HCT116 (cell line): ENCODE data around the gene RIOK2. TPM values are rescaled to one million over a fixed set of nuclear protein-coding genes. Genes with fewer than 3 reads are reported as not detected.
"Not testable (repeated sequence)": the region's sequence is repeated elsewhere in the genome, so short reads cannot be mapped to it uniquely, and the experiment has no call there.

Experiments used
- ATAC-seq: fragments of 200-7000 bp; cut with Tn5 transposase; 2 replicates; pipeline ENCODE4 v1.9.1; 2020; ENCODE audit warnings: mild to moderate bottlenecking, moderate library complexity
- BruUV-seq: library from RNA; stranded (reverse); fragments of 400-500 nt; replicated peaks from 2 replicates; lab custom pipeline; 2021; lab: Mats Ljungman, UMichigan
- CTCF ChIA-PET: fragments of 300-600 bp; sonication (Branson Sonifier 250); formaldehyde crosslinking; loops from one replicate; lab custom pipeline; 2021; ENCODE audit warnings: antibody characterized with exemption; lab: Charles Lee
- POLR2A ChIA-PET: fragments of 300-600, 350-600 bp; sonication (Branson Sonifier 250); formaldehyde crosslinking; loops from one replicate; lab custom pipeline; 2021; ENCODE audit warnings: antibody characterized with exemption; lab: Charles Lee
- RAD21 ChIA-PET, 2 experiments: fragments of 300-600 bp; sonication (Branson Sonifier 250); formaldehyde crosslinking; loops; one replicate each; lab custom pipeline; 2023; ENCODE audit warnings: low total read pairs in 2 of 2; ENCODE audit not compliant: uncharacterized antibody in 2 of 2, unreplicated experiment in 2 of 2, low non-redundant PET in 1 of 2; lab: Charles Lee
- DNase-seq: peaks from one replicate; pipeline ENCODE4 v3.0.0-alpha.2; 2010; ENCODE audit warnings: low read depth, low spot score
- H2AFZ ChIP-seq: fragments of 200-600 bp; shearing (Covaris generic), sonication (generic); 2 replicates; pipeline ENCODE4 v1.6.1; 2017; ENCODE audit warnings: low read depth, mixed run types, mixed read lengths, antibody characterized with exemption, low read length; ENCODE audit not compliant: poor library complexity, severe bottlenecking
- H3K27ac ChIP-seq: 2 replicates; pipeline ENCODE4 v1.5.1; 2012; ENCODE audit warnings: low read depth, low read length
- H3K27me3 ChIP-seq: fragments of 200-600 bp; sonication (generic); 2 replicates; pipeline ENCODE4 v1.6.1; 2016; ENCODE audit warnings: mixed run types, low read length, mixed read lengths; ENCODE audit not compliant: insufficient read depth
- H3K36me3 ChIP-seq, 2 experiments: fragments of 200-500 bp in 1 of 2; fragments of 200-600 bp in 1 of 2; sonication (Bioruptor generic) in 1 of 2; sonication (generic) in 1 of 2; 2 replicates each; pipeline versions ENCODE4 v1.5.1 to v1.6.1; 2014 to 2016; ENCODE audit warnings: low read length in 2 of 2, inconsistent platforms in 1 of 2, mixed read lengths in 1 of 2, mixed run types in 1 of 2; ENCODE audit not compliant: insufficient read depth in 2 of 2, control insufficient read depth in 1 of 2
- H3K4me1 ChIP-seq, 2 experiments: fragments of 200-600 bp in 1 of 2; sonication (generic) in 1 of 2; 2 replicates each; pipeline versions ENCODE4 v1.5.1 to v1.6.1; 2012 to 2017; ENCODE audit warnings: low read length in 2 of 2, inconsistent platforms in 1 of 2, mild to moderate bottlenecking in 1 of 2, mixed read lengths in 1 of 2, mixed run types in 1 of 2, moderate library complexity in 1 of 2; ENCODE audit not compliant: insufficient read depth in 2 of 2, control insufficient read depth in 1 of 2
- H3K4me2 ChIP-seq: fragments of 200-600 bp; sonication (generic); 2 replicates; pipeline ENCODE4 v1.6.1; 2017; ENCODE audit warnings: mixed run types, low read length, mixed read lengths
- H3K4me3 ChIP-seq, 2 experiments: fragments of 200-600 bp in 1 of 2; sonication (generic) in 1 of 2; replicated peaks in 1 of 2; 2 replicates each; pipeline ENCODE4 v1.5.1; 2011 to 2016; ENCODE audit warnings: low read length in 2 of 2, control low read depth in 1 of 2, low read depth in 1 of 2, mild to moderate bottlenecking in 1 of 2, mixed read lengths in 1 of 2, mixed run types in 1 of 2
- H3K79me2 ChIP-seq: fragments of 200-600 bp; sonication (generic); 2 replicates; pipeline ENCODE4 v1.6.1; 2017; ENCODE audit warnings: mild to moderate bottlenecking, mixed run types, low read length, moderate library complexity, mixed read lengths; ENCODE audit not compliant: insufficient read depth
- H3K9ac ChIP-seq: fragments of 200-600 bp; sonication (generic); 2 replicates; pipeline ENCODE4 v1.6.1; 2016; ENCODE audit warnings: low read length, mixed read lengths
- H3K9me2 ChIP-seq: fragments of 200-600 bp; sonication (generic), shearing (Covaris generic); 2 replicates; pipeline ENCODE4 v1.6.1; 2017; ENCODE audit warnings: mixed run types, mild to moderate bottlenecking, moderate library complexity; ENCODE audit not compliant: insufficient read depth
- H3K9me3 ChIP-seq, 2 experiments: fragments of 200-500 bp in 1 of 2; fragments of 200-600 bp in 1 of 2; sonication (Bioruptor generic) in 1 of 2; sonication (generic) in 1 of 2; 2 replicates each; pipeline ENCODE4 v1.6.1; 2014 to 2017; ENCODE audit warnings: low read length in 2 of 2, mixed read lengths in 2 of 2, inconsistent platforms in 1 of 2, low read depth in 1 of 2, mild to moderate bottlenecking in 1 of 2, mixed run types in 1 of 2, moderate library complexity in 1 of 2; ENCODE audit not compliant: control insufficient read depth in 1 of 2, insufficient read depth in 1 of 2
- H4K20me1 ChIP-seq: fragments of 200-600 bp; sonication (generic), shearing (Covaris generic); 2 replicates; pipeline ENCODE4 v1.6.1; 2017; ENCODE audit warnings: mixed run types, mild to moderate bottlenecking, moderate library complexity; ENCODE audit not compliant: insufficient read depth
- ELF1 ChIP-seq: IDR thresholded peaks from 2 replicates; pipeline ENCODE4 v1.6.1; 2012; ENCODE audit warnings: low read depth, borderline replicate concordance
- EZH2phosphoT487 ChIP-seq: fragments of 200-600 bp; IDR thresholded peaks from 2 replicates; pipeline ENCODE4 v1.6.1; 2018; ENCODE audit warnings: antibody characterized with exemption, borderline replicate concordance
- FOSL1 ChIP-seq: IDR thresholded peaks from 2 replicates; pipeline ENCODE4 v1.6.1; 2012; ENCODE audit warnings: low read depth
- JUND ChIP-seq: IDR thresholded peaks from 2 replicates; pipeline ENCODE4 v1.6.1; 2012
- SRF ChIP-seq: IDR thresholded peaks from 2 replicates; pipeline ENCODE4 v1.6.1; 2012; ENCODE audit warnings: low read depth
- YY1 ChIP-seq: IDR thresholded peaks from 2 replicates; pipeline ENCODE4 v1.6.1; 2011; ENCODE audit warnings: low read length, low read depth, moderate library complexity, mild to moderate bottlenecking; ENCODE audit not compliant: insufficient replicate concordance; ENCODE audit errors: extremely low read depth
- ZBTB33 ChIP-seq: IDR thresholded peaks from 2 replicates; pipeline ENCODE4 v1.6.1; 2011; ENCODE audit warnings: mild to moderate bottlenecking, low read length, moderate library complexity; ENCODE audit not compliant: insufficient replicate concordance; ENCODE audit errors: extremely low read depth
- intact Hi-C: fragments of 100-400 bp; cut with micrococcal nuclease; formaldehyde crosslinking; loops from 2 replicates; pipeline ENCODE4 v1.10.0; 2022
- total RNA-seq: library from RNA; stranded (reverse); gene quantifications from one replicate; pipeline ENCODE4 v1.2.1, GENCODE V29; 2021; ENCODE audit not compliant: unreplicated experiment
- TF ChIP-seq, protein P1 (sequence below), 3 experiments: fragments of 200-600 bp in 1 of 3; sonication (generic) in 1 of 3; IDR thresholded peaks in 2 of 3; conservative IDR thresholded peaks in 1 of 3; 2 replicates each; pipeline ENCODE4 v1.5.1; 2012 to 2017; ENCODE audit warnings: low read depth in 2 of 3, low read length in 2 of 3, antibody characterized with exemption in 1 of 3, borderline replicate concordance in 1 of 3, control low read depth in 1 of 3, mild to moderate bottlenecking in 1 of 3, mixed read lengths in 1 of 3, mixed run types in 1 of 3, moderate library complexity in 1 of 3; ENCODE audit not compliant: insufficient read depth in 1 of 3

The RIOK2 gene
- total RNA-seq, 1 experiment from 2014 or later = 27.1 TPM

GRCh38 chr5:97191893-97192292 is 8.8 kb upstream of the RIOK2 start:
- BruUV-seq = no TSS peak
- no peaks in the 10 kb centered on the region for H4K20me1 ChIP-seq
- no peaks in the 10 kb centered on the region for H3K27me3 ChIP-seq
- intact Hi-C loops = no loop called here
- CTCF ChIA-PET = no interaction called here
- no peaks in the 10 kb centered on the region for H3K36me3 ChIP-seq
- H3K79me2 ChIP-seq = no peaks in the 10 kb centered on the region
- DNase-seq (no peak), ATAC-seq (no peak)
- H2AFZ ChIP-seq = no peak overlapping the region
- RAD21 ChIA-PET = no interaction called here
- H3K4me1 ChIP-seq = peaks cover 0 to 2% of the 10 kb centered on the region in 2 experiments; a peak in 1 of 4 replicates
- no peak overlapping the region for H3K4me3 ChIP-seq
- H3K9me3 ChIP-seq = no peaks in the 10 kb centered on the region
- H3K27ac ChIP-seq = no peak overlapping the region
- H3K9me2 ChIP-seq = no peaks in the 10 kb centered on the region
- H3K4me2 ChIP-seq = no peak overlapping the region
- POLR2A ChIA-PET = no interaction called here
- TF ChIP-seq ZBTB33 (no peak), ELF1 (no peak), JUND (no peak), FOSL1 (no peak), YY1 (no peak), EZH2phosphoT487 (no peak), SRF (no peak)
- TF ChIP-seq, protein P1, sequence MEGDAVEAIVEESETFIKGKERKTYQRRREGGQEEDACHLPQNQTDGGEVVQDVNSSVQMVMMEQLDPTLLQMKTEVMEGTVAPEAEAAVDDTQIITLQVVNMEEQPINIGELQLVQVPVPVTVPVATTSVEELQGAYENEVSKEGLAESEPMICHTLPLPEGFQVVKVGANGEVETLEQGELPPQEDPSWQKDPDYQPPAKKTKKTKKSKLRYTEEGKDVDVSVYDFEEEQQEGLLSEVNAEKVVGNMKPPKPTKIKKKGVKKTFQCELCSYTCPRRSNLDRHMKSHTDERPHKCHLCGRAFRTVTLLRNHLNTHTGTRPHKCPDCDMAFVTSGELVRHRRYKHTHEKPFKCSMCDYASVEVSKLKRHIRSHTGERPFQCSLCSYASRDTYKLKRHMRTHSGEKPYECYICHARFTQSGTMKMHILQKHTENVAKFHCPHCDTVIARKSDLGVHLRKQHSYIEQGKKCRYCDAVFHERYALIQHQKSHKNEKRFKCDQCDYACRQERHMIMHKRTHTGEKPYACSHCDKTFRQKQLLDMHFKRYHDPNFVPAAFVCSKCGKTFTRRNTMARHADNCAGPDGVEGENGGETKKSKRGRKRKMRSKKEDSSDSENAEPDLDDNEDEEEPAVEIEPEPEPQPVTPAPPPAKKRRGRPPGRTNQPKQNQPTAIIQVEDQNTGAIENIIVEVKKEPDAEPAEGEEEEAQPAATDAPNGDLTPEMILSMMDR (IDR thresholded peaks at IDR 0.05 in 2 of 3, conservative IDR thresholded peaks at IDR 0.05 in 1 of 3; ENCODE audit: borderline replicate concordance in 1 of 3, insufficient read depth in 1 of 3, low read depth in 2 of 3, low read length in 2 of 3) = no peak
- H3K9ac ChIP-seq = no peak overlapping the region

GRCh38 chr5:97189523-97189922 is 6.5 kb upstream of the RIOK2 start:
- H3K9me2 ChIP-seq, BruUV-seq, H2AFZ ChIP-seq, H3K36me3 ChIP-seq, intact Hi-C loops, ATAC-seq, CTCF ChIA-PET, H3K9me3 ChIP-seq, H3K79me2 ChIP-seq, H3K4me3 ChIP-seq, H3K27ac ChIP-seq, RAD21 ChIA-PET, H4K20me1 ChIP-seq, POLR2A ChIA-PET, H3K9ac ChIP-seq, DNase-seq, H3K4me1 ChIP-seq, H3K27me3 ChIP-seq, H3K4me2 ChIP-seq: not testable (repeated sequence)
